Type B pancreatic cell (in vitro differentiated cells): Measurements from ENCODE around the gene PTPRM. TPM values are rescaled to one million over a fixed set of nuclear protein-coding genes. Genes with fewer than 3 reads are reported as not detected.

Source experiments
- DNase-seq: peaks from one replicate; pipeline ENCODE4 v3.0.0; 2021; ENCODE audit warnings: mixed read lengths; ENCODE audit not compliant: unreplicated experiment; ENCODE audit errors: extremely low spot score
- H3K27ac Mint-ChIP-seq: 2 replicates; pipeline ENCODE4 v1.8.0; 2021; ENCODE audit warnings: mild to moderate bottlenecking, mixed read lengths
- H3K27me3 Mint-ChIP-seq: 2 replicates; pipeline ENCODE4 v1.8.0; 2021; ENCODE audit warnings: mixed read lengths
- H3K36me3 Mint-ChIP-seq: 2 replicates; pipeline ENCODE4 v1.8.0; 2021; ENCODE audit warnings: mixed read lengths
- H3K4me1 Mint-ChIP-seq: one replicate; pipeline ENCODE4 v1.8.0; 2021; ENCODE audit warnings: mixed read lengths; ENCODE audit not compliant: unreplicated experiment
- H3K4me3 Mint-ChIP-seq: 2 replicates; pipeline ENCODE4 v1.8.0; 2021; ENCODE audit warnings: mild to moderate bottlenecking, mixed read lengths
- H3K9me3 Mint-ChIP-seq: 2 replicates; pipeline ENCODE4 v1.8.0; 2021; ENCODE audit warnings: mixed read lengths
- total RNA-seq: library from RNA; stranded (reverse); gene quantifications from 2 replicates; pipeline ENCODE4 v1.2.1, GENCODE V29; 2021; ENCODE audit warnings: low replicate concordance
- TF ChIP-seq, protein P1 (sequence below): fragments of 200-600 bp; sonication (generic); conservative IDR thresholded peaks from 2 replicates; pipeline ENCODE4 v1.5.0; 2021; ENCODE audit warnings: antibody characterized with exemption, mild to moderate bottlenecking

The PTPRM gene
- total RNA-seq, 1 donor from 2014 or later = 18.6 TPM

DNA sequence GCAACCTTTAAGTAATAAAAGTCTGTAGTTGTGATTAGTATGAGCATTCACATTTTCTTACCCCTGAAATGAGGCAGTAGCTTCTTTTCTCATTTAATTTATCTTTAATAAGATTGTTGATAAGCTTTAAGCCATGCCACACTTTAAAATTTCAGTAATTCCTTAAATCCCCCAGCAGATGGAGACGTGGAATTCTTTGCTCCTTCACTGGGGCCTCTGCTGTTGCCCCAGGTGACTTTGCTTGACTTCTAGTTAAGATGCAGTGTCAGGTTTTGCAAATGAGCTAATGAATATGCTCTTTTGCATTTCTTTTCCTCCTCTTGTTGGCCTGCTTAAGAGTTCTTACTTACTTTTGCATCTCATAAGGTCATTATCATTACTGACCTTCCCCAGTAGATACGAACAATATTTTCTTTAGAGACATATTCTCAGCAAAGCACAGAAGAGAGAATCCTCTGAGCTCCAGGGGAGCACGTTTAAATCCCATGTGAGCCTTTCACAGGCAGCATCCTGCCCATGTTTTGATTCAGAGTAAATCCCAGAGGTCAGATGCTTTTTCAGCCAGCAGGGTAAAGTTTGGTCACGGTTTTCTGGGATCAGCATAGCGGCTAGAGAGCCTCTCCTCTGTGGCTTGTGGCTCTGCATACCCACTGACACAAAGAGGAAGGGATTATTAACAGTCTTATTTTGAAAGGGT, 222.9 kb downstream of the PTPRM start:
- H3K4me1 Mint-ChIP-seq = peaks cover 8% of the 10 kb centered on the region
- no peaks in the 10 kb centered on the region for H3K27me3 Mint-ChIP-seq
- H3K27ac Mint-ChIP-seq = peak overlapping the region; percentile 20
- H3K4me3 Mint-ChIP-seq = no peak overlapping the region
- H3K36me3 Mint-ChIP-seq = no peaks in the 10 kb centered on the region
- DNase-seq = no peak
- no peaks in the 10 kb centered on the region for H3K9me3 Mint-ChIP-seq
- TF ChIP-seq, protein P1, sequence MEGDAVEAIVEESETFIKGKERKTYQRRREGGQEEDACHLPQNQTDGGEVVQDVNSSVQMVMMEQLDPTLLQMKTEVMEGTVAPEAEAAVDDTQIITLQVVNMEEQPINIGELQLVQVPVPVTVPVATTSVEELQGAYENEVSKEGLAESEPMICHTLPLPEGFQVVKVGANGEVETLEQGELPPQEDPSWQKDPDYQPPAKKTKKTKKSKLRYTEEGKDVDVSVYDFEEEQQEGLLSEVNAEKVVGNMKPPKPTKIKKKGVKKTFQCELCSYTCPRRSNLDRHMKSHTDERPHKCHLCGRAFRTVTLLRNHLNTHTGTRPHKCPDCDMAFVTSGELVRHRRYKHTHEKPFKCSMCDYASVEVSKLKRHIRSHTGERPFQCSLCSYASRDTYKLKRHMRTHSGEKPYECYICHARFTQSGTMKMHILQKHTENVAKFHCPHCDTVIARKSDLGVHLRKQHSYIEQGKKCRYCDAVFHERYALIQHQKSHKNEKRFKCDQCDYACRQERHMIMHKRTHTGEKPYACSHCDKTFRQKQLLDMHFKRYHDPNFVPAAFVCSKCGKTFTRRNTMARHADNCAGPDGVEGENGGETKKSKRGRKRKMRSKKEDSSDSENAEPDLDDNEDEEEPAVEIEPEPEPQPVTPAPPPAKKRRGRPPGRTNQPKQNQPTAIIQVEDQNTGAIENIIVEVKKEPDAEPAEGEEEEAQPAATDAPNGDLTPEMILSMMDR = peak; percentile 78

DNA sequence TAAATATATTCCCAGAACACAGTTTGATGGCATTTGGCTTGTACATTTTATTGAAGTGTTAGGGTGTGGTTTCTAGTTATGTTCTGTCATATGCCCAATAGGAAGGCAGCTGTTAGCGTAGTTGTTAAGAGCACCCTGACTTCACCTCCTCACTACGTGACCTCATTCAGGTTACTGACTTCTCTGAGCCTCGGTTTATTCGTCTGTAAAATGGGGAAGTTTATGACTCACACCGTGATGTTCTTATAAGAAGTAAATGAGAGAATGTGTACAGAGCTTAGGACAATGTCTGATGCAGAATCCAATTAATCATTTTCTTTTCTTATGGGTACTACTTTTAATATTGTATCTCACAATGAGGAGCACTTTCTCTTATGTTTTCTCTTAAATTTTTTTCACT, 226.0 kb downstream of the PTPRM start:
- TF ChIP-seq, protein P1 = no peak
- Mint-ChIP-seq H3K9me3 (no peaks in the 10 kb centered on the region), H3K36me3 (no peaks in the 10 kb centered on the region), H3K27me3 (no peaks in the 10 kb centered on the region), H3K27ac (no peak overlapping the region), H3K4me1 (peaks cover 8% of the 10 kb centered on the region), H3K4me3 (no peak overlapping the region)
- no peak for DNase-seq

DNA sequence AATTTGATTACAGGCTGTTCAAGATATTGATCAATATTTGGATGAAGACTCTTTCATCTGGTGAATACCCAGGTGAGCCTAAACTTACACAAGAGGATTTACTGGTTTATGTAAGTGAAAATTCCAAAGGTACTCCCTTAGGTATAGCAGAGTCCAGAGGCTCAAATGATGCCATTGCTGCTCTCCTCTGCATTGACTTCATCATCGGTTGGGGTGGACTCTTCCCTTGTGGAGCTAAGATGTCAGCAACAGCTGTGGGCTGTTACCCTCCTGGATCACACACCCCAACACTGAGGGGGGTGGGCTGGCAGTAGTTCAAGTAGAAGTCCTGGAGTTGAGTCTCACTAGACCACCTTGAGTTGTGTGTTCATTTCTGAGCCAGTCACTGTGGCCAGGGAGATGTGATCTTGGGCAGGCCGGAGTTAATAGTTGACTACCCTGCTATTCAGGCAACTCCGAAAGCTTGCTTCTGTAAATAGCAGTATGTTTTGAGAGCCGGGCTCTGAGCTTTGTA, 236.9 kb downstream of the PTPRM start:
- H3K27ac Mint-ChIP-seq = no peak overlapping the region
- no peak for DNase-seq
- TF ChIP-seq, protein P1 = no peak
- no peaks in the 10 kb centered on the region for H3K9me3 Mint-ChIP-seq
- no peaks in the 10 kb centered on the region for H3K36me3 Mint-ChIP-seq
- H3K27me3 Mint-ChIP-seq = no peaks in the 10 kb centered on the region
- H3K4me3 Mint-ChIP-seq = no peak overlapping the region
- peaks cover 14% of the 10 kb centered on the region for H3K4me1 Mint-ChIP-seq

DNA sequence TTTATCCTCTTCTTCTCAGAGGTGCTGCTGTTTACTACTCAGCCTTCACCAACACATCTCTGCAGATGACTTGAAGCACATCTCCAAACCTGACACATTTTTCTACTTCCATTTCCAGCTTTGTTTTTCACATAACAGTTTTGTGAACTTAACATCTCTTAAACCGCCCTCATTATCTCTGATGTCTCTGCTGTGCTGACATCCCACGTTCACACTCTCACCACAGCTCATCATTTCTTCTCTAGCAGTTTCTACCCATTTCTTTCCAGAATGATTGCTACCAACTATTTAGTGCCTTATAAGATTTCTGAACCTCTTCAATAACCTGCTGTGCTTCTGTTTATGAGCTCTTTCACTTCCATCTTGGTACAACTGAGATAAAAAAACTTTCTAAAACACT, 238.0 kb downstream of the PTPRM start:
- H3K4me1 Mint-ChIP-seq = peaks cover 14% of the 10 kb centered on the region
- H3K27ac Mint-ChIP-seq = no peak overlapping the region
- H3K9me3 Mint-ChIP-seq = no peaks in the 10 kb centered on the region
- H3K4me3 Mint-ChIP-seq = no peak overlapping the region
- no peak for DNase-seq
- H3K36me3 Mint-ChIP-seq = no peaks in the 10 kb centered on the region
- H3K27me3 Mint-ChIP-seq = no peaks in the 10 kb centered on the region
- TF ChIP-seq, protein P1 = no peak

DNA sequence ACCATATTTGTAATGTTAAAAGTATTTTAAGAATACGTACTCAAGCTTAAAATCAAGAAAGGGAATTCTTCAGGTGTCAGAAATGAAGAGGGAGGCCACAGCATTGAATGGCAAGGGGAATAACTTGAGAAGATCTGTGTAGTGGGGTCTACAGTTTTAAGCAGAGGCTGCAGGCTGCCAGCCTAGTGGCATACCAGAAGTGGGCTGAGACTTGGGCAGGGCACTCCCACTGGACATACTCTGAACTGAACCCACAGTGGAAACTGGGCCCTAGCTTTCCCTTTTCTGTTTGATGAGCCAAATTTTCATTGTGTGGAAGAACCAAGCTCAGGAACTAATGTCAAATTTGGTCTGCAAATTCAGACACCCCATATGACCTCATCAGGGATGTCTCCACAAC, 238.8 kb downstream of the PTPRM start:
- DNase-seq = no peak
- Mint-ChIP-seq H3K4me3 (no peak overlapping the region), H3K36me3 (no peaks in the 10 kb centered on the region), H3K9me3 (no peaks in the 10 kb centered on the region), H3K4me1 (peaks cover 14% of the 10 kb centered on the region), H3K27me3 (no peaks in the 10 kb centered on the region), H3K27ac (no peak overlapping the region)
- TF ChIP-seq, protein P1 = peak; percentile 20
